KOPT-K1 (cell line): ENCODE measurements around the gene DOCK4.

ENCODE experiments used
- H3K27ac ChIP-seq: fragments of 200-600 bp; sonication (generic); 2 replicates; pipeline ENCODE4 v1.5.1; 2016; ENCODE audit warnings: antibody characterized with exemption, mild to moderate bottlenecking, low read depth, low read length; ENCODE audit not compliant: poor library complexity, severe bottlenecking
- H3K36me3 ChIP-seq: fragments of 200-600 bp; sonication (generic); 2 replicates; pipeline ENCODE4 v1.5.1; 2017; ENCODE audit warnings: antibody characterized with exemption, mild to moderate bottlenecking, low read length, moderate library complexity; ENCODE audit not compliant: insufficient read depth
- H3K9me3 ChIP-seq: fragments of 200-600 bp; sonication (generic); 2 replicates; pipeline ENCODE4 v1.5.1; 2017; ENCODE audit warnings: antibody characterized with exemption, low read length, mild to moderate bottlenecking; ENCODE audit not compliant: insufficient read depth, poor library complexity, severe bottlenecking

DOCK4 gene

DNA sequence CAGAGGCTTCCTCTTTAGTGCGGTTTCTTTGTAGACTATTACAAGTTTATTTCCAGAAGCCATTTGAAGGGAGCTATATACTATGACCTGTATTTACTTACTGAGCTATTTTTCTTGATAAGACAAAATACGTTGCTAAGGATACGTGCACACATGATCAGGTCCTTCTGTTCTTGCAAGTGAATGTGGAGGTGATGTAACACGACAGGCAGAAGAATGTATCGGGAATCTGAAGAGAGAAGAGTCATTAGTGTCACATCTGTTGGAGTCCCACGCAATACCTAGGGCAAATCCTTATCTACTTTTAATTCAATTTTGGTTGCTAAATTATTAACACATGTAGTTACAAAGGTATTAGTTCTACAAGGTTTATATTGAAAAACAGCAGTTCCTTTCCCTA, 359.3 kb downstream of the DOCK4 start:
- Histone ChIP-seq H3K9me3 (no peaks in the 10 kb centered on the region), H3K27ac (no peak overlapping the region), H3K36me3 (no peaks in the 10 kb centered on the region)

DNA sequence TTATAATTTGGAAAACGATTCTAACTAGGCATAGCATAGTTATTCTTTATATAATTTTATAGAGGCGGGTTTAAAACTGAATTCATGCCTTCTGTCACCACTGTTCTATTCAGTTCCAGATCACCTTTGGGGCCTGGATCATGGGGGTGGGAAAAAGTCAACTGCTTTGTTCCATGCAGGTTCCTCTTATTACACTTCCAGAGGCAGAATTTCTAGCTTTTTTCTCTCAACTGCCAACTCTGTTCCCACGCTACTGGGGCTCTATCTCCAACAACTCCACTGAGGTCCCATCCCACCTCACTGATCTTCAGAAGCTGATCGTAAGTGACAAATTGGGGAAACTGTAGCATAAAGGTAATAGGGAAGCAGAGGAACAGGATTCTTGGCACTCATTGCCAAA, 360.3 kb downstream of the DOCK4 start:
- no peak overlapping the region for H3K27ac ChIP-seq
- H3K36me3 ChIP-seq, result no peaks in the 10 kb centered on the region
- no peaks in the 10 kb centered on the region for H3K9me3 ChIP-seq

DNA sequence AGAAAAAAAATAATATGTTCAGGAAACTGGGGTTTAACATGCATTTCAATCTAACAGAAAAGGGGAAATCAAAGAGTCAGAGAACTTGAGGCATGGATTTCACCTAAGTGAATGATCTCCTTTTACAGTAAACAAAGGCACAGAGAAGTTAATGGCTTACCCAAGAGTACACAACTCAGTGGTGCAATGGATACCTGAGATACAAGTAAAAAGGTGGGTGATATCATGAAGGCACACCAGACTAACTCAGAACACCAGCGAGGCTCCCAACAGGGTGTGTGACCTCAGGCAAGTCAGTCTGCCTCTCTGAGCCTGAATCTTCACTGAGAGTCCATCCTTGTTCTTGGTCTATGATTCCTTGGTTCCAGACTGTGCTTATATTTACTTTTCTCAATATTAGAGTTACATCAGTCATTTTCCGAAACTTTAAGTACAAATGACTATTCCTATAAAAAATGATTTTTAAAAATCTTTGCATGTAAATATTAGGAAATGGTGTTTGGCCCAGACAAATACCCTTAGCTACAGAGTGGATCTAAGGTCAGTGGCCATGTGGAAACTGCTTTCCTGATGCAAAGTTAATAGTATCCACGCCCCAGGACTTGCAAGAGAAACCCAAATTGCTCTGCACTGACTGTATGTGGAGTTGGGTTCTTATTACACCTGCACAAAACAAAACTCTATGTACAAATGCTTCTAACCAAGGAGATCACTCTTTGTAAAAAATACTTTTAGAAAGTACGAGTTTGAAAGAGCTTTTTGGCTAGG, 361.1 kb downstream of the DOCK4 start:
- Histone ChIP-seq H3K27ac (no peak overlapping the region), H3K36me3 (no peaks in the 10 kb centered on the region), H3K9me3 (no peaks in the 10 kb centered on the region)

DNA sequence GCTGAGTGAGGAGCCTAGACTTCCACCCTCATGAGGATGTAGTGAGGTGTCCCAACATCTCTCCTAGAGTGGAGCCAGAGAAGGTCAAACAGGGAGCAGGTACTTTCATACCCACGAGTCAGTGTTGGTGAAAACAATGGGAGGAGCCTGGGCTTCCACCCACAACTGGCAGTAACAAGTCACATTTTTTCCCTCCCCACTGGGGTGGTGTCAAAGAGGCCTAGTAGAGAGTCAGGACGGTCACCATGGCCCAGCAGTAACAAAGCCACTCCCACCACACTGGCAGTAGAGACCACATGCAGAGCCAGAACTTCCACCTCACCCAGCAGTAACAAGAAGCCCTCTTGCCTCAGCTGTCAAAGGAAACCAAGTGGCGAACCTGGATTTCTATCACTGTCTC, 363.7 kb downstream of the DOCK4 start:
- Histone ChIP-seq H3K9me3 (no peaks in the 10 kb centered on the region), H3K36me3 (no peaks in the 10 kb centered on the region), H3K27ac (no peak overlapping the region)

DNA sequence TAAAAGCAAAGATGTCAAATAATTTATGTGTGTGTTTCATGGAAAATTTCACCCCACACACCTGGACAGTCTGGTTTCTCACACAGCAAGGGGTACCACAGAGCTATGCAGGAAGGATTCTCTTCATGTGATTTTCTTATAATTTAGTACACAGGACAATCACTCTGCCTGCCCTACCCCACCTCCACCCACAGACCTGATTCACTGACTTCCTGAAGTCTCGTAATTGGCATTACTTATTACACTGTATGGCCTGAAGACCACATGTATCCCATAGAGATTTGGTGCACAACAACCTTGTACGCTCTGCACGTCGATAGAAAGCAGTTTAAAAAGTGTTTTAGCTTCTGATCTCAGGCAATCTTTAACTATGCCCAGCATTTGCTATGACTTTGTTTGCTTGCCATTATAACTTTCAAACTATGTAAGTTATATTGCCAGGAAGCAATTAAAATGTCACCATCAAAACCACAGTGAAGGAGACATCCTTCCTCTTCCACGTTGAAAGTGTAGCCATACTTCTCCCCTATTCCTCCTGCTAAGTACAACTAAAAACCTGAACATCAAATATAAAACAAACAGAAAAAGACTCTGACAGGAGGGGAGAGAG, 364.5 kb downstream of the DOCK4 start:
- no peaks in the 10 kb centered on the region for H3K36me3 ChIP-seq
- no peaks in the 10 kb centered on the region for H3K9me3 ChIP-seq
- no peak overlapping the region for H3K27ac ChIP-seq

DNA sequence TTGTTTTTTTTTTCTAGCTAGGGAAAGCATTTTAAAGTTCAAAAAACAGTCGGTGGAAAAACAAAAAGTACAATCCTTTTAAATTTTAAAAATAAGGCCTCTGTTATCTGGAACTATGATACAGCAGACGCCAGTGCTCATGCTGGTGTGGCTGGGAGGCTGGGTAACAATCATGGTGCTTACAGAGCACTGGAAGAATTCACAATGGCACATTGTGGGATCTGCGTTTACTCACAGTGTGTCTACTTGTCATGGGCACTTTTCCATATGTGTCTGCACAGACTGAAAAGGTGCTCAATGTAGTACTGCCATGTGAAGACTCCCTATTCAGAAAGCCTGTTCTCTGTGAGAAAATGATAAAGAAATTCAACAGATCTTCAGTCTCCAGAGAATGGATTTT, 365.7 kb downstream of the DOCK4 start:
- no peaks in the 10 kb centered on the region for H3K9me3 ChIP-seq
- H3K36me3 ChIP-seq, result no peaks in the 10 kb centered on the region
- no peak overlapping the region for H3K27ac ChIP-seq

DNA sequence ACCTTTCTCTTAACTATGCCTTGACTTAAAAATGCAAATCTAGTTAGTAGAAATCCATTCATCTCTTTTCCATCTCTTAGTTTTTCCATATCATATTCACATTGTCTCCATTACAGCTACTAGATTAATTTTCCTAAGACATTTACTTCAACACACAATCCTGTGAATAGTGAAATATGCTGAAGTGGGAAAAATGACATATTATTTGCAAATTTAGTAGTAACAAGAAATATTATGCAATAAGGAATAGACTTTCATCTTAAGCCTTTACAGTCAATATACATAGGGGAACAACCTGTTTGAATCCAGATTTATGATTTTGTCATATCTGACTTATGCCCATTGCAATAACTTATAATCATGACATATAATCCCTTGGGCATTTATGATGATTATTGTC, 366.9 kb downstream of the DOCK4 start:
- no peak overlapping the region for H3K27ac ChIP-seq
- no peaks in the 10 kb centered on the region for H3K9me3 ChIP-seq
- H3K36me3 ChIP-seq, result no peaks in the 10 kb centered on the region

DNA sequence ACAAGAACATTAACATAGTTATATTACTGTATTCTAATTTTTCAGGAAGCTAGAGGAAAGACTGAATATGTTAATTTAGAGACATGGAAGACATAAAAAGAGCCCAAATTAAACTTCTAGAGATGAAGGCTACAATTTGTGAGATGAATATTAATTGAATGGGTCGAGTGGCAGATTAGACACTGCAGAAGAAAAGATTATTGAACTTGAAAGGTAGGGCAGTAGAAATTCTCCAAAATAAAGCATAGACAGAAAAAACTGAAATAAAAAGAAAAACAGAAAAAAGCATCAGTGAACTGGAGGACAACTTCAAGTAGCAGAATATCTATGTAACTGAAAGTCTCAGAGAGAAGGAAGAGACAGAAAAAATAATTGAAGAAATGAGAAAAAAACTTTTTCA, 369.6 kb downstream of the DOCK4 start:
- no peaks in the 10 kb centered on the region for H3K9me3 ChIP-seq

DNA sequence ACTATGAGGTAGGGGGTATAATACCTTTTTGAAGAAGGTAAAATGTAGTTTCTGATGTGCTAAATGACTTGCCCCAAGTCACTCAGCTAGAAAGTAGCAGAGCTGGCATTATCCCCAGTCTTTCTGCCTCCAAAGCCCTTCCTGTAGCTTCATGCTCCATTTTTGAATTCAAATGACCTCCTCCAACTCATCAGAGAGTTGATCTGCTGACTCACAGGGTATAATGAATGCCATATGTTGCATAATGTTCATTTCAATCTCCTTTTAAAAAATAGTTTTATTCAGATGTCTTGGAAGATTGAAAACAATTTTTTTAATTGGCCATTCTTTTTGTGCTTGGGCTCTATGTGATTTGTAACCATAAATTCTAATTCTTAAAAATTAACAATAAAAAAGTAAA, 371.1 kb downstream of the DOCK4 start:
- Histone ChIP-seq H3K36me3 (no peaks in the 10 kb centered on the region), H3K9me3 (no peaks in the 10 kb centered on the region), H3K27ac (no peak overlapping the region)

More for the DNA sequence above, 369.6 kb downstream of the DOCK4 start:
- no peaks in the 10 kb centered on the region for H3K36me3 ChIP-seq
- H3K27ac ChIP-seq, result no peak overlapping the region

DNA sequence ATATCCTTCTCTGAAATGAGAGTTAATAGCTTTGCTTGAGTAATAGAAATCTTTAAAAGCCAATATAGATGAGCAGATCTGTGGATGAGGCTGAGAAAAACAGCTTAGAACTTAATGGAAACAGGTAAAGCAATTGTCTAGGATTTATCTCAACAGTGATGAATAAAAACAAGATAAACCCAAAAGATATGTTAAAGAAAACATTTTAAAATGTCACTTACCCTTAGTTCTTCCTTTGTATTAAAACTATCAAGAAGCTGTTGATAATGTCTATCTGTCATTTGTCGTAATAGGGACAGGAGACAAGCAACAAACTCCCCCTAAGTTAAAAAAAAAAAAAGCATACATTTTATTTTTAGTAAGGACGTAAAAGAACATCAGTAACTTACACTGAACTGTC, 371.8 kb downstream of the DOCK4 start:
- H3K27ac ChIP-seq, result no peak overlapping the region
- H3K9me3 ChIP-seq, result no peaks in the 10 kb centered on the region
- H3K36me3 ChIP-seq, result no peaks in the 10 kb centered on the region

DNA sequence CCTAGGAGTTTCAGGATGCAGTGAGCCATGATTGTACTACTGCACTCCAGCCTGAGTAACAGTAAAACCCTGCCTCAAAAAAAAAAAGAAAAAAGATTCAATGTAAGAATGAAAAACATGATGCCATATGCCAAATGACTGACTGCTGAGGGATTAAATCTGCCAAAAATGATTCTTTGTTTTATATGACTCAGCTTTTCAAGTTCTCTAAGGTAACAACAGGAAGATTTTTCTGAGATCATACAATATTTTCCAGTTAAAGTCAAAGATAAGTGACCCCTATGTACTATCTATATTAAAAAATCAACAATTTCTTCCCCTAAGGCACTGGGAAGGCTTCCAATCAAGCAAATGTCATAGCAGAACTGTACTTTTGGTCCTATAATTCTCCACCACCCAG, 372.7 kb downstream of the DOCK4 start:
- H3K27ac ChIP-seq, result no peak overlapping the region
- no peaks in the 10 kb centered on the region for H3K9me3 ChIP-seq
- H3K36me3 ChIP-seq, result no peaks in the 10 kb centered on the region

DNA sequence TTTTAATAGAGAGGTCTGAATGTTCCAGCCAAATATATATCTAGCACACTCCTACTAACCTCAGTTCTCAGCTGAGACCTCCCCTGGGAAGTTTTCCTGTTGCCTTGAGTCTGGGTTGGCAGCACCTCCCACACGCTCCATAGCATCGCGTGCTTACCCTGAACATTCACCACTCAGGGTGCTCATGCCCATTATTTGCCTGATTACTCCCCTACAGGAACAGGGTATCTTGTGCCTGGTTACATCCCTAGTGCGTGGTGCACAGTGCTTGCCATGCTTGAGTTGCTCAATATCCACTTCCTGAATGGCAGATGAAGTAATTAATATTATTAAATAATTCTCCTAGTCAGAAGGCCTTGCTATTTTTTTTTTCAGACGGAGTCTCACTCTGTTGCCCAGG, 374.0 kb downstream of the DOCK4 start:
- Histone ChIP-seq H3K9me3 (no peaks in the 10 kb centered on the region), H3K27ac (no peak overlapping the region), H3K36me3 (no peaks in the 10 kb centered on the region)

DNA sequence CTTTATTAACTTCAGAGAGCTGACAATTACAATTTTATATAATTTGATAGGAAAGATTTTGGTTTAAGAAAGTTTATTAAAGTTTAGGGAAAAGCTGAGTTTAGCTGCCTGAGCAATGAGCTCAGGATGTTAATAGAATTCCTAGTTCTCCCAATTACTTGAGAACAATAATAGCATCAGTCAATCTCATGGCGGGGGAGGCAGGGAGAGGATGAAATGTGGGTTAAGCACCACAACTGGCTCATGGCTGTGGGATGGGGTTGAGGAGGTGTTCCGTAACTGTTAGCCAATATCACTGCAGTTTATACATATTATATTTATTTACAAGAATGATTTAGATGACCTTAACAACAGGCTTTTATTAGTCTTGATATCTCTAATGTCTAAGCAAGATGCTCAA, 377.0 kb downstream of the DOCK4 start:
- H3K9me3 ChIP-seq, result no peaks in the 10 kb centered on the region
- H3K36me3 ChIP-seq, result no peaks in the 10 kb centered on the region
- H3K27ac ChIP-seq, result no peak overlapping the region

DNA sequence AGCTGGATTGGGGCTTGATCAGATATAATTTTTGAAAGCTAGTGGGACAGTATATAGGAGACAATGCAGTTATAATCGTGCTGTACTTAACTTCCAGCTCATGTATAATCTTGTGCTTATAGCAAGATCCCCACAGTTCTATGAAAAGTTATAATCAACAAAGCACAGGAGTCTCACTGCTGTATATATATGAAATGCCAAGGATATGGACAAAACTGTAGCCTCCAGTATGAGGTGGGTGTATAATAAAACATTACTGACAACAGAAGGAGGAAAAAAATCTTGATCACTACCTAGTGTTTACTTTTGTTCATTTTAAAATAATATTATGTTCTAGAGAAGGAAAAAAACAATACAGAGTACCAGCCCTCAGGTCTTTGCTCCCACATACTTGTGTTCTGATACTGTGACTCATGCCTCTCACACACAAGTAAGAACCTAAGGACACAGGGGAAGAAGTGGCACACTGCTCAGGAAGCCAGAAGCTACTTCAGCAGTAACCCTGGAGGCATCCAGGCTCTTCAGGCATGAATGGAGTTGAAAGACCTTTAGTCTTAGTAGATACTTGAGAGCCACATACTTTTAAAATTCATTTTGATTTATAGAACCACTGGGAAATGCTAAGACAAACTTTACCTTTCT, 378.2 kb downstream of the DOCK4 start:
- no peaks in the 10 kb centered on the region for H3K9me3 ChIP-seq
- H3K36me3 ChIP-seq, result no peaks in the 10 kb centered on the region
- H3K27ac ChIP-seq, result no peak overlapping the region

DNA sequence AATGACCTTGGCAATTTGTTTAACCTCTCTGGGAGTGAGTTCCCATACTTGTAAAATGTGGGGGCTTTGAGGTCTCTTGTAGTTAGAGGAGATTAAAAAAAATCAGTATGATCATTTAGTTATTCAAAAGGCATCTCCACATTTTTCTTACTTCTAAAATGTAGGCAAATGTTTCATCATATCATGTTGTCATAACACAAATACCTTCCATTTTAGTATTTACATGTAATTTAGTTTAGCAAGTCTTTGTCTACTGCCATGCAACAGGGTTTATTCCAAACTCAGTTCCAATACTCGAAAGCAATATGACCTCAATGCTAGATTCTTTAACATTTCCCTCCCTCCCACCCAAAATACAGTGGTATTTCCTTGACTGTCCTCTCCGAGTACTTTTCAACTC, 381.2 kb downstream of the DOCK4 start:
- Histone ChIP-seq H3K36me3 (no peaks in the 10 kb centered on the region), H3K9me3 (no peaks in the 10 kb centered on the region), H3K27ac (no peak overlapping the region)

DNA sequence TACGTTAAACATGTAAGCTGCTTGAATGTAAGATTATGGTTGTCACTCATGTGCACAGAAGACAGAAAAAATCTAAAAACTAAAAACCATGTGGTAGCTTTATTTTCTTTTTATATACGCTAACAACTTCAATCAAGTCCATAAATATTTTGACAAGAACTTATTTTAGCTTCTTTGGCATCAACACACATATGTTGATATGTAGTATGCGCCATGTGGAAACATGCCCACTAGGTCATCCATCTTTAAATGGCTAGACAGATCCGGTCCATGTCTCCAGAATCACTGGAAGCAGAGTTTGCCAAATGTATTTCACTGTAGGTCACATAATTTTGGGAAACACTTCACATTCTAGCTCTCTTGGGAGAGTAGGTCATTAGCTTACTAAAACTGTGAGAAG, 382.4 kb downstream of the DOCK4 start:
- no peaks in the 10 kb centered on the region for H3K36me3 ChIP-seq
- H3K27ac ChIP-seq, result no peak overlapping the region
- H3K9me3 ChIP-seq, result no peaks in the 10 kb centered on the region
